Dedifferentiated amniotic fluid mesenchymal stem cell (primary cell): Measurements from ENCODE around the gene CDH13.

Experiments
- DNase-seq: peaks from one replicate; pipeline ENCODE4 v3.0.0-alpha.2; 2016; ENCODE audit errors: extremely low spot score

CDH13 gene

DNA sequence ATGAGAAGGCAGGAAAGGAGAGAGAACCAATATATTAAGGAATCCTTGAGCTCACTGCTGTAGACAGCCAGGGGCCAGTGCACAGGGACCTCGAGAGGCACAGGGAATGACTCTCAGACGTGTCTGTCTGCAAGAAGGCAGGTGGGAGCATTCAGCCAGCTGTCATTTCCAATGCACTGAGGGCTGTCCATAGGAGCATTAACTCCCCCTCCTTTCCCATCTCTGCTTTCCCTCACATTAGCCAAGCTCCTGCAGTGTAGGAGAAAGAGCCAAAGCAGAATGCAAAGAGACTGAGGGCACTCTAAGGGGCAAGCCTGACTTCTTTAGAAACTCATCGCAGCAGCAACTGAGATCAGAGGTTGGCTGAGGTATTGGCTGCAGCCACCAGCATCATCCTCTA, 218.3 kb downstream of the CDH13 start:
- no peak for DNase-seq

GRCh38 chr16:82846806-82847205, 220.0 kb downstream of the CDH13 start:
- no peak for DNase-seq

- DNase-seq, result peak; percentile 22
Observed at GRCh38 chr16:82848013-82848412, 221.2 kb downstream of the CDH13 start.

- no peak for DNase-seq
Observed at GRCh38 chr16:82852388-82853008, 225.7 kb downstream of the CDH13 start.

- no peak for DNase-seq
Observed at GRCh38 chr16:82855471-82855870, 228.7 kb downstream of the CDH13 start.

- DNase-seq, result no peak
Observed at GRCh38 chr16:82857693-82858365, 231.1 kb downstream of the CDH13 start.

GRCh38 chr16:82859662-82860061, 232.9 kb downstream of the CDH13 start:
- DNase-seq, result no peak

DNA sequence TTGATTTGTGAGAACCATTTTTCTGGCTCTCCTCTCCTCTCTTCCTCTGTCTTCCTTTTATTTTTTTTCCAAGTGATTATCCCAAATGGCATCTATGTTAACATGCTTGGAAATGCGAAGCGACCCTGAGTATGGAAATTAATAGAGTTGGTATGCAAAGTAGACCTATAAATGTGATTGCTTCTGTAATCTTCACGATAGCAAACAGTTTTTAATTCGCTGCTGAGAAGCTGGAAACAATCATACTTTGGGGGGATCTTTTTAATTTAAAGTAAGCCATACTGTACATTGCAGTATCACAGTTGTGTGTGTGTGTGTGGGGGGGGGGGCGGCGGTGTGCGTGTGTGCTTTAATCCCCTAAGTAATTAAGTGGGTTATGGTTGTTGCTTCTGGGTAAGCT, 233.3 kb downstream of the CDH13 start:
- DNase-seq, result no peak

- no peak for DNase-seq
Observed at GRCh38 chr16:82862057-82862456, 235.3 kb downstream of the CDH13 start.

DNA sequence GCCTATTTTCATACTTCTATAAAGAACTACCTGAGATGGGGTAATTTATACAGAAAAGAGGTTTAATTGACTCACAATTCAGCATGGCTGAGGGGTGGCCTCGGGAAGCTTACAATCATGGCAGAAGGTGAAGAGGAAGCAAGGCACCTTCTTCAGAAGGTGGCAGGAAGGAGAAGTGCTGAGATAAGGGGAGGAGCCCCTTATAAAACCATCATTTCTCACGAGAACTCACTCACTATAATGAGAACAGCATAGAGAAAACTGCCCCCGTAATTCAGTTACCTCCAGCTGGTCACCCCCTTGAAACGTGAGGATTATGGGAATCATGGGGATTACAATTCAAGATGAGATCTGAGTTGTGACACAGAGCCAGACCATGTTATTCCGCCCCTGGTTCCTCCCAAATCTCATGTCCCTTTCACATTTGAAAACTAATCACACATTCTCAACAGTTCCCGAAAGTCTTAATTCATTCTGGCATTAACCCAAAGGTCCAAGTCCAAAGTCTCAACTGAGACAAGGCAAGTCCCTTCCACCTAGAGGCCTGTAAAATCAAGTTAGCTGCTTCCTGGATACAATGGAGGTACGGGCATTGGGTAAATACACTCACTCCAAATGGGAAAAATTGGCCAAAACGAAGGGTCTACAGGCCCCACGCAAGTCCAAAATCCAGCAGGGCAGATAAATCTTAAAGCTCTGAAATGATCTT, 237.7 kb downstream of the CDH13 start:
- no peak for DNase-seq

- no peak for DNase-seq
Observed at GRCh38 chr16:82865412-82865811, 238.6 kb downstream of the CDH13 start.

GRCh38 chr16:82867485-82867884, 240.7 kb downstream of the CDH13 start:
- no peak for DNase-seq

DNA sequence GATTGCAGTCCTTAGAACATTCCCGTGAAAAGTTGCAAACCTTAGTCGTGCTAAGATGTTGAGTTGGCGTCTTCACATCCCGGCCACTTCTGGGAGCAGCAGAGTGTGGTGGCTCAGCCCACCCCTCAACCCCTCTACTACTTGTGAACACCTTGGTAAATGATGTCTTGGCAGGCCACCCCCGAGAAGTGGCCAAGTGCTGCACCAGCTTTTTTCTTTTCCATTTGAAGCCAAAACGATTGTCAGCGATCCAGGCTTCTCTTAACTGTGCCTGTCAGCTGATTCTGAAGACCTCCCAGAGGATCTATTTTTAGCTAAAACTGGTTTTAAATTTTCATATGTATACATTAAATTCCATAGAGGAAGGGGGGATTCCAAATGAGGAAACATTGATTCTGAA, 247.5 kb downstream of the CDH13 start:
- no peak for DNase-seq

DNA sequence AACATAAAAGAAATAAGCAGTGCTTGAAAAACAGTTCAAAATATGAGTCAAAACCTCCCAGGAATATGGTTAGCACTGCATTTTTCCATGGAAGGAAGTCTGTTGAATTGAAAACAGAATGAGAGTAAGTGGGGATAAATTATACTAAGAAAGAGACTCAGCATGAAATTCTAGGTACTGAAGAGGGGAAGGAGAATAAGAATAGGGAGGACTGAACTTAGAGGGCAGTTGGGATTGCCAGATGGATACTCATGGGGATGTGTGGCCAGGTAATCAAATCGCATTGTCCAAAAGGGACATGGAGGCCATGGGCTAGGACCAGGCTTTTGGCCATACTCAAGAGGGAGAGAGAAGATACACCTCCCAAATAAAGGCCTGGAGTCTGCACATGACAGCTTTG, 247.9 kb downstream of the CDH13 start:
- DNase-seq, result no peak

- DNase-seq, result no peak
Observed at GRCh38 chr16:82876951-82877350, 250.2 kb downstream of the CDH13 start.

GRCh38 chr16:82878466-82878865, 251.7 kb downstream of the CDH13 start:
- DNase-seq, result no peak

GRCh38 chr16:82880346-82880745, 253.6 kb downstream of the CDH13 start:
- no peak for DNase-seq

DNA sequence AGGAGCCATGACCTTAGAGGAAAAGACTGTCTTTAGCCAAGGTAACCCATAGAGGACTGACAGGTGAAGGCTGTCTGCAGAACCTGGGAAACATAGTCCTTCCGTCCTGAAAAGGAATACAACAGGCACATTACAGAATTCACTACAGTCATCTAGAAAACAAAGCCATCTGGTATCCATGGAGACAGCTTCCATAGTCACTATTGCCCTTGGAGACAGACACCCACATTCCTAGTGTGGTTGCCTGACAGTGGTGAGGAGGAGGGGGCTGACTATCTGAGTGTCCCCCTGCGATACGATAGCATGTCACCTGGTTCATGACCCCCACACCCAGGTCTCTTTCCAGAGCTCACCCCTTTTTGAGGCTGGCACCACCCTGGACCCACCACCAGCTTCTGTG, 254.7 kb downstream of the CDH13 start:
- no peak for DNase-seq

GRCh38 chr16:82882226-82882625, 255.5 kb downstream of the CDH13 start:
- DNase-seq, result no peak

- no peak for DNase-seq
Observed at GRCh38 chr16:82882982-82883835, 256.4 kb downstream of the CDH13 start.

DNA sequence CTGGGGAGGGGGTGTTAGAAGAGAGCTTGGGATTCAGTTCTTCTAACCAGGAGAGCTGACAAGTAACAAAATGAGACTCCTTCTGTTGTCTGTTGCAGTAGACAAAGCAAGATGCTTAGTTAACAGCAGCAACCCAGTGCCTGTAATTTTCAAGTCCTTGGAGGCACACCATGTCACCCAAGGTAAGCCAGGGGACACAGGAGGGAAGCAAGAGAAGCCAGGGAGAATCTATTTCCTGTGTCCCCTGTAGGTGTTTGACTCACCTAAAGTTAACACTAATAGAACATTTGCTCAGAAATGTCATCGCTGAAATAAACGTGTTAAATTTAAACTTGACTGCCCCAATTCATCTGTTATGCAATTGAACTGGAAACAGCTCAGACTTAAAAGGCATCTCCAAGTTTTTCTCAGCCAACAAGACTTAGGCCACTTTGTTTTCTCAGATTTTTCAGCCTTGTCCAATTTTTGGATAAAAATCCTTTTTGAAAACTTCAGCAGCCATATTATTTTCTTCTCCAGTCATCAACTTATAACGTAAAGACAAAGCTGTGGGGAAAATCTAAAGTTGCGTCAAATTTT, 257.6 kb downstream of the CDH13 start:
- no peak for DNase-seq

DNA sequence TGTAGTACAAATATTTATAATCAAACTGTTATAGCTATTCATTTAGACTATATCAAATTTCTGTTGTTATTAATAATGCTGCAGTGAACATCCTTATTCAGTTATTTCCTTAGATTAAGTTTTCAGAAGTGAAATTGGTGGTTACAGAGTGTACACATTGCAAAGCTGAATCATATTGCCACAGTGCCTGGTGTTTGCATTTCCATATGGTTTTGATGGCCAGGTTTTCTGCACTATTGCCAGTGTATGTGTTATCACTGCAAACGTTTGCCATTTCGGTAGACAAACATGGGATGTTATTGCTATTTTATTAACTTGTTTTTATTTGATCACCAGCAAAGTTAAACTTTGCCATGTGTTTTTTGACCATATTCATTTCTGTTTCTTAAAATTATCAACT, 259.4 kb downstream of the CDH13 start:
- DNase-seq, result no peak
